CD4-positive, alpha-beta T cell treated with Interleukin-12 subunit alpha and Interleukin-12 subunit beta, for 1 hour (primary cell): ENCODE measurements around the gene RUFY4.

Experiments
- DNase-seq: peaks from one replicate; pipeline ENCODE4 v3.0.0-alpha.2; 2020

Gene RUFY4

GRCh38 chr2:218065239-218066006, 3.6 kb upstream of the RUFY4 start:
- no peak for DNase-seq

- no peak for DNase-seq
Observed at GRCh38 chr2:218066926-218067515, 2.0 kb upstream of the RUFY4 start.

GRCh38 chr2:218067523-218067922, 1.5 kb upstream of the RUFY4 start:
- DNase-seq: no peak

- no peak for DNase-seq
Observed at GRCh38 chr2:218069606-218070300, 700 bp downstream of the RUFY4 start.

- no peak for DNase-seq
Observed at GRCh38 chr2:218070587-218070986, 1.5 kb downstream of the RUFY4 start.

GRCh38 chr2:218071218-218071937, 2.3 kb downstream of the RUFY4 start:
- DNase-seq: no peak

- DNase-seq: no peak
Observed at GRCh38 chr2:218072002-218072401, 2.9 kb downstream of the RUFY4 start.

GRCh38 chr2:218072478-218073024, 3.5 kb downstream of the RUFY4 start:
- DNase-seq: no peak

GRCh38 chr2:218073185-218073584, 4.1 kb downstream of the RUFY4 start:
- no peak for DNase-seq

GRCh38 chr2:218074031-218074430, 5.0 kb downstream of the RUFY4 start:
- peak; percentile 18 for DNase-seq

- no peak for DNase-seq
Observed at GRCh38 chr2:218075975-218076811, 7.1 kb downstream of the RUFY4 start.

GRCh38 chr2:218077464-218078216, 8.6 kb downstream of the RUFY4 start:
- DNase-seq: no peak

GRCh38 chr2:218079943-218080913, 11.2 kb downstream of the RUFY4 start:
- DNase-seq: no peak

- no peak for DNase-seq
Observed at GRCh38 chr2:218081063-218081462, 12.0 kb downstream of the RUFY4 start.

GRCh38 chr2:218081695-218082094, 12.6 kb downstream of the RUFY4 start:
- DNase-seq: no peak

- no peak for DNase-seq
Observed at GRCh38 chr2:218082586-218083351, 13.7 kb downstream of the RUFY4 start.

- no peak for DNase-seq
Observed at GRCh38 chr2:218083352-218083676, 14.3 kb downstream of the RUFY4 start.

GRCh38 chr2:218086478-218086877, 17.4 kb downstream of the RUFY4 start:
- DNase-seq: no peak

- DNase-seq: no peak
Observed at GRCh38 chr2:218089259-218089658, 20.2 kb downstream of the RUFY4 start.
